HG02970 (cell line): ENCODE data around the gene ZHX3.
"Not testable (repeated sequence)": the region's sequence is repeated elsewhere in the genome, so short reads cannot be mapped to it uniquely, and the experiment has no call there.

ENCODE experiments used
- ATAC-seq: cut with Tn5 transposase; IDR thresholded peaks from one replicate; pipeline ENCODE4 v1.9.1; 2021; ENCODE audit warnings: mild to moderate bottlenecking, moderate library complexity, moderate number of reproducible peaks; ENCODE audit not compliant: unreplicated experiment, low FRiP score

Gene ZHX3

DNA sequence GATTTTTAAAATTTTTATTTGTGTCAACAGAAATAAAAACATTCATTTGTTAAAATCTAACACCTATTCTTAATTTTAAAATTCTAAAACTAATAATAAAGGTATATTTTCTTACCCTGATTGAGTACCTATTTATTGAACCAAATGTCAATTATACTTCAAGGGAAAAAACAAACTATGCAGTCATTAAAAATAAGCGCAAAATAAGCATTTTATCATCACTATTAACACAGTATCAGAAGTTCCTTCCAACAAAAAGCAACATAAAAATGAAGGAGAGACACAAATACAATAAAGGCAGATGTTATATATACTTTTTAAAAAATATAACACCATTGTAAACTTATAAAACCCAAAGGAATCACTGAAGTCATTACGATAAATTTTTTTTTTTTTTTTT is 52.7 kb downstream of the ZHX3 start:
- no peak for ATAC-seq

DNA sequence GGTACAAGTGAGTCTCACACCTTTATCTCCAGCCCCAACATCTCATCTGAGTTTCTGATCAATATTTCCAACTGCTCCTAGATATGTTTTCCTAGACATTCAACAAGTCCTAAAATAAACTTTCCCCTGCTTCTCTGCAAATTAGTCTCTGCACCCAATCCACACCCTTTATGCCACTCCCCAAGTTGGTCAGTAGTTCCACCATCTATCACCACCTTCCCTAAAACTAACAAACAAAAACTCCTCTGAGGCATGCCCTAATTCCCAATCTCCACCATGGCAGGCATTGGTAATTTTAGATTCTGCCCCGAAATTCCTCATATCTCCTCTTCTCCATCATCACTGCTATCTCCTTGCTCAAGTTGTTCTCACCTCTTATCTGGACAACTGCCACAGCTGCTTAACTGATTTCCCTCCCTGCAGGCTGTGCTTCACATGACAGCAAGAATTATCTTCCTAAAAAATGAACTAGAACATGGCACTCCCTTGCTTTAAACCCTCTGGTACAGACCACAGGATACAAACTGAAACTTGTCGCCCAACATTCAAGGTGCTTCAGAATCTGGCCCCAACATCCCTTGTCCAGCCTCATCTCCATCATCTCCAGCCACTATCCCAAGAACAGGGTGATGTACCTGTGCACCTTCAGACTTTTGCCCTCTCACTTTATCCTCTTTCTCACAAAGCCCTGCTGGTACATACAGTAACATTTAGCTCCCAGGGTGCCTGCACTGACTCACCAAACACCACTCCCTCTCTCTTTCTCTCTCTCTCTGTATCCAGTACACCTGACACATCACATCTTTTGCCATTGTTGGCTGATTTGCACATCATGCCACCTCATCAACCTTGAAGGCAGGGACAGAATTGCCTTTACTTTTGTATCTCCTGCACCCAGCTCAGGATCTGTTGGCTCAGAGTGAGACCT is 55.5 kb downstream of the ZHX3 start:
- no peak for ATAC-seq

DNA sequence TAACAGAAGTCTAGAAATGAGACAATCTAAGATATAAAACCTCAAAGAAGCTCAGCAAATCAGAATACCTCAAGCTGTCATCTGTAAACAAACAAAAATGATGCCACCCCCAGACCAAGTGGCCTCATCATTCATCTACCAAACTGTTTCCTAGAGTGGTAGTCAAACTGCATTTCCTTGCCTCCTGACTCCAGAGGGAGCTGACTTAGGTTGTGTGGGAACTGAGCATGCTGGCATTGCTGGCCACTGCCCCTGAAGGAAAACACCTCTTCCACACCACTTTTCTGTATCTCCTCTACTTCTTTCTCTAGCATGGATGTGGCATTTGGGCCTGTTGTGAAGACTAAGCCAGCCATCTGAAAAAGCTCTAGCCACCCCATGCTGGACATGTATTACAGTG is 56.3 kb downstream of the ZHX3 start:
- no peak for ATAC-seq

- no peak for ATAC-seq
Measured at GRCh38 chr20:41260734-41261220, 56.8 kb downstream of the ZHX3 start.

DNA sequence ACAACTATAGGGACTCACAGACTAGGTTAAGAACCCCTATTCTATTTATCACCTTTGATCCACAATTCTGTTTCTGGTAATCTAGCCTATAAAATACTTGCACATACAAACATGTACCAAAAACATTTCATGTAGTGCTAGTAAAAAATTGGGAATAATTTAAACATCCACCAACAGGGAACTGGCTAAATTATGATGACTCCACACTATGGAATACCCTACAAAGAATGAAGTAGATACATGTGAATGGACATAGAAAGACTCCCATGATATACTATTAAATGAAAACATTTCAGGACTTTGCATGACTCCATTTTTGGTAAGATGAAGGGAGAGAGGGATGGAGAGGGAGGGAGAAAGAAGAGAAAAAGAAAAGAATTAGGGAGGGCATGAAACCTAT is 58.2 kb downstream of the ZHX3 start:
- no peak for ATAC-seq

- ATAC-seq: no peak
Measured at GRCh38 chr20:41258474-41258873, 59.1 kb downstream of the ZHX3 start.

DNA sequence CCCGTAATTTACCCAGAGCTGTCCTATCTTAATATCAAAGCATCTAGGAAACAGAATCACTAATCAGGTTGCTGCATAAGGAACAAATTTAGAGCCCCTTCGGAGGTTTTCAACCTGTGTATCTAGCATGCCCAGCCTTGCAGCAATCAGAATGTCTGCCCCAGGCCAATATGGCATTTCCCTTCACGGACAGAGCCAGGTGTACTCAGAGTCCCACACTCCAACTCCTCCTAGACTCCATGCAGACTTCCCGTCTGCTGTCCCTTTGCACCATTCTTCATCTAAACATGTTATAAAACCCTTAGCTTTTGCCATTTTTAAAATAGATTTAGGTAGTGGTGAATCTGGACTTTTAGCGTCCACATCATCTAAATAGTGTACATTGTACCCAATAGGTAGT is 61.0 kb downstream of the ZHX3 start:
- no peak for ATAC-seq

- no peak for ATAC-seq
Measured at GRCh38 chr20:41255655-41256054, 61.9 kb downstream of the ZHX3 start.

GRCh38 chr20:41249411-41250281 is 67.9 kb downstream of the ZHX3 start:
- no peak for ATAC-seq

DNA sequence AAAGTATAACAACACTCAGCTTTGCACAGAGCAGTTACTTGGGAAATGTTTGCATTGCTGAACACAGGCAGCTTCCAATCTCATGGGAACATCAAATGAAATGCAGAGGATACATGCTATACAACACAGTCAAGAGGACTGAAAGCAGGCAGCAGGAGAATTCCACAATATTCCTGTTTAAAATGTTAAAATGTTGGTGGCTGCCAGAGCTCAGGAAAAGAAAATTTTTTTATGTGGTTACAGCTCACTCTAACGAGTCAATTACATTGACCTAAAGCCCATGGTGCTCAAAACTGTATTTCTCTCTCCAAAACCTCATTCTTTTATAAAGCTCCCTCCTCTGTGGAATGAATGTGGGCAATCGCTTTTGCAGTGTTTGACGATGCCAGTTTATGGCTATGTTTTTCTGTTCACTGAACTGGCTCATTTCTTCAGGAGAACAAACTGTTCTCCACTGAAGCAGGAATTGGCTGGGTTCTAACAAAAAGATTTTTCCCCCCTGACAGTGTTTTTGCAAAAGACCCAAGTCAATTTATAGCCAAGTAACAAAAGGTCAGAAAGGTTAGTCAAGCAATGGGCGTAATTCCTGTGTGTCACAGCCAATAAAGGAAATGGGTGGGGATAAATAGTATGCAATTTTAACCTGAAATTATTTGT is 69.0 kb downstream of the ZHX3 start:
- ATAC-seq: no peak

GRCh38 chr20:41247523-41248367 is 69.8 kb downstream of the ZHX3 start:
- ATAC-seq: no peak

- ATAC-seq: no peak
Measured at GRCh38 chr20:41245086-41245707, 72.3 kb downstream of the ZHX3 start.

- ATAC-seq: no peak
Measured at GRCh38 chr20:41242807-41243206, 74.7 kb downstream of the ZHX3 start.

GRCh38 chr20:41242352-41242751 is 75.2 kb downstream of the ZHX3 start:
- ATAC-seq: no peak

DNA sequence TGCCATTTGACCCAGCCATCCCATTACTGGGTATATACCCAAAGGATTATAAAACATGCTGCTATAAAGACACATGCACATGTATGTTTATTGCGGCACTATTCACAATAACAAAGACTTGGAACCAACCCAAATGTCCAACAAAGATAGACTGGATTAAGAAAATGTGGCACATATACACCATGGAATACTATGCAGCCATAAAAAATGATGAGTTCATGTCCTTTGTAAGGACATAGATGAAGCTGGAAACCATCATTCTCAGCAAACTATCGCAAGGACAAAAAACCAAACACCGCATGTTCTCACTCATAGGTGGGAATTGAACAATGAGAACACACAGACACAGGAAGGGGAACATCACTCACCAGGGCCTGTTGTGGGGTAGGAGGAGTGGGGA is 80.3 kb downstream of the ZHX3 start:
- not testable (repeated sequence) for ATAC-seq

DNA sequence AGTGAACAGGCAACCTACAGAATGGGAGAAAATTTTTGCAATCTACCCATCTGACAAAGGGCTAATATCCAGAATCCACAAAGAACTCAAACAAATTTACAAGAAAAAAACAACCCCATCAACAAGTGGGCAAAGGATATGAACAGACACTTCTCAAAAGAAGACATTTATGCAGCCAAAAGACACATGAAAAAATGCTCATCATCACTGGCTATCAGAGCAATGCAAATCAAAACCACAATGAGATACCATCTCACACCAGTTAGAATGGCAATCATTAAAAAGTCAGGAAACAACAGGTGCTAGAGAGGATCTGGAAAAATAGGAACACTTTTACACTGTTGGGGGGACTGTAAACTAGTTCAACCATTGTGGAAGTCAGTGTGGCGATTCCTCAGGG is 80.7 kb downstream of the ZHX3 start:
- not testable (repeated sequence) for ATAC-seq

GRCh38 chr20:41234546-41234945 is 83.0 kb downstream of the ZHX3 start:
- ATAC-seq: no peak

DNA sequence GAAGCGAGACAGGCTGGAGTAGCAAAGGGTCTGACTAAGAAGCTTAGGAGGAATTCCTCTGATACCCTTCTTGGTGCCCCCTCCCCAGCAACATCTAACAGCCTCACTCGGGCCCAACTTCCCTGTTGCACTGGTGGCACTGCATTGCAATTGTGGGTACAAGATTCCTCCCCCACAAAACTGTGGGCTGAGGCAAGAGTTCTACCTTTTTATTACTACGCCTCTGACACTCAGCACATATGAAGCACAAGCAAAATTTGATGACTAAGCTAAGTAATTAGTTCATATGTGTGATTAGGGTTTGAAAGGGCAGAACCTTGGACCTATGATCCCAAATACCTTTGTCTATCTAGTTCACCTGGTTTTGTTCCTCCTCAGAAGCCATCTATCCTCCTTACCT is 83.5 kb downstream of the ZHX3 start:
- ATAC-seq: no peak
